HG02798 (cell line): ENCODE measurements around the gene SIM2.
"Not testable (repeated sequence)": the region's sequence is repeated elsewhere in the genome, so short reads cannot be mapped to it uniquely, and the experiment has no call there.

ENCODE experiments used
- ATAC-seq: cut with Tn5 transposase; IDR thresholded peaks from one replicate; pipeline ENCODE4 v1.9.1; 2021; ENCODE audit warnings: mild to moderate bottlenecking; ENCODE audit not compliant: unreplicated experiment, poor library complexity

SIM2 gene

GRCh38 chr21:36698981-36699545 lies at the start of gene SIM2:
SIM2 (plus strand) TSS chr21:36699115; CDS start chr21:36699747, 632 bp downstream.
- ATAC-seq = no peak

- ATAC-seq = no peak
These were observed 44.6 kb upstream of the SIM2 start for GRCh38 chr21:36654324-36654723.

GRCh38 chr21:36654796-36655325 lies 44.1 kb upstream of the SIM2 start:
- ATAC-seq = no peak

- no peak for ATAC-seq
These were observed 42.8 kb upstream of the SIM2 start for GRCh38 chr21:36656138-36656537.

GRCh38 chr21:36657290-36657689 lies 41.6 kb upstream of the SIM2 start:
- not testable (repeated sequence) for ATAC-seq

GRCh38 chr21:36657999-36658398 lies 40.9 kb upstream of the SIM2 start:
- ATAC-seq = no peak

- no peak for ATAC-seq
These were observed 40.0 kb upstream of the SIM2 start for GRCh38 chr21:36658926-36659325.

GRCh38 chr21:36661511-36662309 lies 37.2 kb upstream of the SIM2 start:
- ATAC-seq = no peak

GRCh38 chr21:36663033-36663855 lies 35.7 kb upstream of the SIM2 start:
- ATAC-seq = no peak

GRCh38 chr21:36664662-36664990 lies 34.3 kb upstream of the SIM2 start:
- ATAC-seq = no peak

- ATAC-seq = no peak
These were observed 33.1 kb upstream of the SIM2 start for GRCh38 chr21:36665806-36666205.

GRCh38 chr21:36668713-36669112 lies 30.2 kb upstream of the SIM2 start:
- ATAC-seq = no peak

GRCh38 chr21:36671836-36672235 lies 27.1 kb upstream of the SIM2 start:
- ATAC-seq = no peak

- ATAC-seq = not testable (repeated sequence)
These were observed 26.6 kb upstream of the SIM2 start for GRCh38 chr21:36672296-36672695.

- no peak for ATAC-seq
These were observed 26.2 kb upstream of the SIM2 start for GRCh38 chr21:36672737-36673136.

- ATAC-seq = no peak
These were observed 22.6 kb upstream of the SIM2 start for GRCh38 chr21:36676039-36676950.

- no peak for ATAC-seq
These were observed 21.5 kb upstream of the SIM2 start for GRCh38 chr21:36677443-36677842.

GRCh38 chr21:36678538-36678937 lies 20.4 kb upstream of the SIM2 start:
- no peak for ATAC-seq

GRCh38 chr21:36681117-36681631 lies 17.7 kb upstream of the SIM2 start:
- no peak for ATAC-seq
